ENCODE measurements around the gene ZNF816. TPM values are rescaled to one million over a fixed set of nuclear protein-coding genes. Genes with fewer than 3 reads are reported as not detected.
"Not testable (repeated sequence)": the region's sequence is repeated elsewhere in the genome, so short reads cannot be mapped to it uniquely, and the experiment has no call there.

ZNF816 gene
- 2.2 TPM for polyA plus RNA-seq (2012; ENCODE audit: insufficient read depth, insufficient read length)

DNA sequence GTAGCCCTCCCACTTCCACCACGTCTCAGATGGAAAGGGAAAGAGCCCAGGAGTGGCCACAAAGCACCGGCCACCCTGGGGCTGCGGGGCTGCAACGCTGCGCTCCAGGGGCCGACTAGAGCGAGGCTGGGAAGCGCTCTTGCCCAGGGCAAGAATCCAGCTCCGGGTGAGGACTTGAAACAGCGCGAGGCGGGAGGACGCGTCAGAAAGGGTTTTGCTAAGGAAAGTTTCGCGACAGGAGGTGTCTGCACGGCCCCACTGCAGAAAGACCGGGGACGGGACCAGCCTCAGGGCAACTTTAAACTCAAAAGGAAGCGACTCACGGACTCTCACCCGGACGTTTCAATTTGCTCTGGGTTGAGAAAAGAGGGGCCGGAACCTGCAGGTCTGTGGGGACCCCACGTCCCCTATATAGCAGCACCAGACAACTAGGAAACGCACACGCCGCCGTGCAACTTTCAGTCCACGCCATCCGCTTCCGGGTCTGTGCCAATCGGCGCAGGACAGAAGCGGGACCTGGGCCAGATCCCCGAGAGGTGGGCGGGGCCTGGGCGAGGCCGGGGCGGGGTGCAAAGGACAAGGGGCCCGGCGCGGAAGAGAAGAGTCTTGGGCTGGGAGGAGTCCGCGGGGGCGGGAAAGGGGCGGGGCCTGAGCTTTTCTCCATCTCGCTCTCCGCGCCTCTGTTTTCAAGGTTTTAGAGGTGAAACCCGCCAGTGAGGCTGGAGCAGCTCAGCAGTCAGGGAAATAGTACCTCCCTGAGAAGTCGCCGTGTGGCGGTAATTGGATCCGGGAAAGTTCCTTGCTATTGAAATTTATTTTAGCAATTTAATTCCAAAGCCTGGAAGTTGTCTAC is at the start of gene ZNF816:
Gene ZNF816, minus strand, starts transcription at position 488 of the 853 bp plus-strand sequence. CDS start 6,792 bp downstream, outside the sequence.
- peak; percentile 80 for DNase-seq (ENCODE audit: low read depth, low spot score)
- peak within 1 kb of the TSS; percentile 70 for H3K4me3 ChIP-seq (ENCODE audit: low read length)

- H3K4me3 ChIP-seq (ENCODE audit: low read length), result no peak overlapping the region
- DNase-seq (ENCODE audit: low read depth, low spot score), result no peak
Observed at GRCh38 chr19:53012006-53012405, 49.3 kb upstream of the ZNF816 start.

GRCh38 chr19:53010494-53010893 is 47.8 kb upstream of the ZNF816 start:
- no peak overlapping the region for H3K4me3 ChIP-seq (ENCODE audit: low read length)
- DNase-seq (ENCODE audit: low read depth, low spot score), result no peak

DNA sequence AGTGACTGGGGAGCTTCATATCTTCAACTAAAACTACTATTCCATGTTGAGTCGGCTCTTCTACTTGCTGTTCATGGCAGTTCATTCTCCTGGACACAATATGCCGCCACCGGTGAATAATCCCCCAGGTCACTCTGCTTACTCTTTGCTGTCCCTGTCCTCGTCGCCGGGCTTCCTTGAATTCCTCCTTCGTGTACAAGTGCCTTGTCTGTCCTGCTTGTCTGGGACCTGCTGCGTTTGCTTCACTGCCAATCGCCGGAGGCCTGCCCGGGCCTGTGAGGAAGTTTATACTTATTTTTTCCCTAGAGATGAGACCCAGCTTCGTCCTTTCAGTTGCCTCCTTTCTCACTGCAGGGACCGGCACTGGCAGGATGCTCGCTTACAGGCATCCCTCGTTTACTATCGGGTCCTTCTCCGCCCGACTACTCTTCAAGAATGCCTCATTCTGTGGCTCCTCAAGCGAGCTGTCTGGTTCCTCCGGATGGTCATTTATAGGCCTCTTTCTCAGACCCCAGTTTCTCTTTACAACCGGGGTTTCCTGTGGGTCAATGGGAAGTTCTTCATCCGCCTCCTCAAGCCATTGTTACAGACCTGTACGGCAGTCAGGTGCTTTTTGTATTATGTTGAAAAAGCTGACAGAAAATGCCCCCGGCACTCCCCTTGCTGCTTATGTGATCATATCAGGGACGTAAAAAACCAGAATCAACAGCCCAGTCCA is 45.5 kb upstream of the ZNF816 start:
- H3K4me3 ChIP-seq (ENCODE audit: low read length), result no peak overlapping the region
- DNase-seq (ENCODE audit: low read depth, low spot score), result no peak

GRCh38 chr19:53007606-53008005 is 44.9 kb upstream of the ZNF816 start:
- H3K4me3 ChIP-seq (ENCODE audit: low read length), result no peak overlapping the region
- no peak for DNase-seq (ENCODE audit: low read depth, low spot score)

DNA sequence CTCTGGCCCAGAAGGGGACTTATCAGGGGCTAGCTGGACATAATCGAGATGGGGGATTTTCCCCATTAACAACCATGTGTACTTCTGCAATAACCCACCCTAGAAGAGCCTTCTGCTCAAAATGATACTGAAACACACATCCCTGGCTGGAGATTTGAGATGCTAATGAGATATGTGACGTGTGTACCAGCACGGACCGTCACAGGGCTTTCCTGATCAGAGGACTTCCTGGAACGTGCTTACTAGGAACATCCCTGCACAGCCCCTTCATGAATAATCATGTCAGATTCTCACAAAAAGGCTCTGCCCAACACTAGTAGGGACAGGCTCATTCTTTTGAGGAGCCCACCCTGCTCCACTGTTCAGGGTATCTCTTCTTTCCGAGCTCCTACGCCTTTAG is 44.5 kb upstream of the ZNF816 start:
- no peak overlapping the region for H3K4me3 ChIP-seq (ENCODE audit: low read length)

DNA sequence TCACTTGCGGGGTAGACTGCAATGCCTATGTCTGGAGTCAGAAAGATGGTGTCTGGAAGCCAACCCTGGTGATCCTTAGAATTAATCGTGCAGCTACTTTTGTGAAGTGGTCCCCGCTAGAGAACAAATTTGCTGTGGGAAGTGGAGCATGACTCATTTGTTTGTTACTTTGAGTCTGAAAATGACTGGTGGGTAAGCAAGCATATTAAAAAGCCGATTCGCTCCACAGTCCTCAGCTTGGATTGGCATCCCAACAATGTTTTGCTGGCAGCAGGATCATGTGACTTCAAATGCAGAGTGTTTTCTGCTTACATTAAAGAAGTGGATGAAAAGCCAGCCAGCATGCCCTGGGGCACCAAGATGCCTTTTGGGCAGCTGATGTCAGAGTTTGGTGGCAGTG is 41.6 kb upstream of the ZNF816 start:
- no peak for DNase-seq (ENCODE audit: low read depth, low spot score)
- H3K4me3 ChIP-seq (ENCODE audit: low read length), result no peak overlapping the region

More for the DNA sequence above, 44.5 kb upstream of the ZNF816 start:
- DNase-seq (ENCODE audit: low read depth, low spot score), result no peak

- no peak for DNase-seq (ENCODE audit: low read depth, low spot score)
- H3K4me3 ChIP-seq (ENCODE audit: low read length), result no peak overlapping the region
Observed at GRCh38 chr19:53002479-53002878, 39.8 kb upstream of the ZNF816 start.

- no peak for DNase-seq (ENCODE audit: low read depth, low spot score)
- no peak overlapping the region for H3K4me3 ChIP-seq (ENCODE audit: low read length)
Observed at GRCh38 chr19:52997975-52998374, 35.3 kb upstream of the ZNF816 start.

- DNase-seq (ENCODE audit: low read depth, low spot score), result no peak
- H3K4me3 ChIP-seq (ENCODE audit: low read length), result no peak overlapping the region
Observed at GRCh38 chr19:52995711-52996110, 33.0 kb upstream of the ZNF816 start.

GRCh38 chr19:52993342-52994178 is 30.9 kb upstream of the ZNF816 start:
- no peak overlapping the region for H3K4me3 ChIP-seq (ENCODE audit: low read length)
- DNase-seq (ENCODE audit: low read depth, low spot score), result peak; percentile 6

DNA sequence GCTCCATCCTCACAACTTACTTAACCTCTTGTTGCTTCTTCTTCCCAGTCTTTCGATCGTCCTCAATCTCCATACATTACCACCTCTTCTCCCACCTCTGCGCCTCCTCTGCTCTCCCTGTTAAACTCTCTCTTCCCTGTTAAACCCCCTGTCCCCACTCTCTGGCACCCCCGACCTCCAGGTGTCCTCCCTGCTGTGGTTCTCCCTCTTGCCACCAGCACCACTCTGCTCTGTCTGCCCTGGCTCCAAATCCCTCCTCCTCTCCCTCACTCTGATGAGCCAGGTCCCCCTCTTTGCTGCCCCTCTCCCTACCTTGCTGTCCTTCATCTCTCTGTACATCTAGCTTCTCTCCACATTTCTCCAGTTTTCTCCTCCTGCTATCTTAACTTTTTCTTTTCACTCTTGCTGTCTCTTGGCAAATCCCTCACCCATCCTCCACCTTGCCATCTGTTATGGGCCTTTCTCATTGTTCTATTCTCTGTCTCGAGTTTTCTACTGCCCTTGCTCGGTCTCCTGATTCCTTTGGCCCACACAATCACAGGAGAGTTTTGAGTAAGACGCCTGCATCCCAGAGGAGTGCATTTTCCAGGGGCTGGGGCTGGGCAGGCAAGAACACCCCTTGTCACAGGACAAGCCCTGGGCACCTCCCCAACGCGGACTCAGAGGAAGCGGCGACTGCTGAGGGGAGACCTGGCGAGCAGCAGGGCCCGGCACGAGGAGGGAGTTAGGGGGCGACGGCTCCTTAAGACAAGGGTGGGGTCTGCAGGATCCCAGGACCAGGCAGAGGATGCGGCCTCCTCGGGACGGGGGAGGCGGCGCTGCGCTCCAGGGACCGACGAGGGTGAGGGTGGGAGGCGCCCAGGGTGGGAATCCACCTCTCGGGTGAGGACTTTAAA is 29.7 kb upstream of the ZNF816 start:
- no peak for DNase-seq (ENCODE audit: low read depth, low spot score)
- H3K4me3 ChIP-seq (ENCODE audit: low read length), result no peak overlapping the region

DNA sequence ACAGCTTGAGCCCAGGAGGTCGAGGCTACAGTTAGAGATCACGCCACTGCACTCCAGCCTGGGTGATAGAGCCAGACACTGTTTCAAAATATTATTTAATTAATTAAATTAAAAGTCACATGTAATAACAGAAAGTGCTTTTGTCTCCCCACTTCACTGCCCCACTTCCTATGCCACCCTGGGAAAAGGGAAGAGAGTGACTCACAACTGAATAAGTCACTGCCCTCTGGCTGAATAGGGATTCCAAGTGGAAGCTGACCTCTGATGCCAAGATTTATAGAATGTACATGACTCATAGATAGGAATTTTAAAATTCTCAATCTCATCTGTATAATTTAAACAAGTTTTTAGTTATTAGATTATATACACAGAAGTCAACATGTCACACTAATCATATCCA is 28.8 kb upstream of the ZNF816 start:
- no peak for DNase-seq (ENCODE audit: low read depth, low spot score)

DNA sequence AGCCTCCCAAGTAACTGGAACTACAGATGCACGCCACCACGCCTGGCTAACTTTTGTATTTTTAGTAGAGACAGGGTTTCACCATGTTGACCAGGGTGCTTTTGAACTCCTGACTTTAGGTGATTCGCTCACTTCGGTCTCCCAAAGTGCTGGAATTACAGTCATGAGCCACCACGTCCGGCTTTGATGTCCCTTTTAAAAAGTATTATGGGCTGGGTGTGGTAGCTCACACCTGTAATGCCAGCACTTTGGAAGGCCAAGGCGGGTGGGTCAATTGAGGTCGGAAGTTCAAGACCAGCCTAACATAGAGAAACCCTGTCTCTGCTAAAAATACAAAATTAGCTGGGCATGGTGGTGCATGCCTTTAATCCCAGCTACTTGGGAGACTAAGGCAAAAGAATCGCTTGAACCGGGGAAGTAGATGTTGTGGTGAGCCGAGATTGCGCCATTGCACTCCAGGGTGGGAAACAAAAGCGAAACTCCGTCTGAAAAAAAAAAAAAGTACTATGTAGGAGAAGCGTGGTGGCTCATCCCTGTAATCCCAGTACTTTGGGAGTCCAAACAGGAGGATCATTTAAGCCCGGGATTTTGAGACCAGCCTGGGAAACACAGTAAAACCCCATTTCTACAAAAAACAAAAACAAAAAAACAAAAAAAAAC is 28.2 kb upstream of the ZNF816 start:
- DNase-seq (ENCODE audit: low read depth, low spot score), result no peak
- H3K4me3 ChIP-seq (ENCODE audit: low read length), result no peak overlapping the region

More for the DNA sequence above, 28.8 kb upstream of the ZNF816 start:
- H3K4me3 ChIP-seq (ENCODE audit: low read length), result no peak overlapping the region

DNA sequence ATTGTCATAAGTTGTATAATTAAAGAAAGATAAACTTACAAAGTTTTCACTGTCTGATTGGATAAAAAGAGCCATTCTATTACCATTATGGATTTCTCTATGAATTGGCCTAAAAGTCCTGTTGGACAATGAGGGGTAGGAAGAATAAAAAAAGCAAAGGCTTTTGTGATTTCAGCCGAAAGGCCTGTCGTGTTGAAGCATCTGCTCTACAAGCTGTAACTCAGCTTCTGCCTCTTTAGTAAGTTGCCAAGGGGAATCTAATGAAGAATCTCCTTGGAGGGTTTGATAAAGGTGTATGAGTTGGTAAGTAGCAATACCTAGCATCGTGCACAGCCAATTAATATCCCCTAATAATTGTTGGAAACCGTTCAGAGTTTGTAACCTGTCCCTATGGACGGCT is 25.8 kb upstream of the ZNF816 start:
- no peak overlapping the region for H3K4me3 ChIP-seq (ENCODE audit: low read length)
- DNase-seq (ENCODE audit: low read depth, low spot score), result no peak

- no peak overlapping the region for H3K4me3 ChIP-seq (ENCODE audit: low read length)
- DNase-seq (ENCODE audit: low read depth, low spot score), result no peak
Observed at GRCh38 chr19:52987221-52987620, 24.5 kb upstream of the ZNF816 start.

DNA sequence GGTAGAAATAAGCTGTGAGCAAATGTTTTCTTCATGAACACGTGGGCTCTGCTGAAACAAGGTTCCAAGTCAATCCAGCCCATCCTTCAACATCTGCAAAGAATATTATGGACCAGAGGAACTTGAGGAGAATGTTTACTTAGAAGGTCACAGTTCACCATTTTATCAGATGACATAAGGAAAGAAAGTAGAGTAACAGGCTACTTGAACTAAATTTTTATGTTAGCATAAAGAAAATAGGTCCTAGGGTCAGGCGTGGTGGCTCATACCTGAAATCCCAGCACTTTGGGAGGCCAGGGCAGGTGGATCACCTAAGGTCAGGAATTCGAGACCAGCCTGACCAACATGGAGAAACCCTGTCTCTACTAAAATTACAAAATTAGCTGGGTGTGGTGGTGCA is 20.5 kb upstream of the ZNF816 start:
- not testable (repeated sequence) for DNase-seq (ENCODE audit: low read depth, low spot score); H3K4me3 ChIP-seq (ENCODE audit: low read length)

DNA sequence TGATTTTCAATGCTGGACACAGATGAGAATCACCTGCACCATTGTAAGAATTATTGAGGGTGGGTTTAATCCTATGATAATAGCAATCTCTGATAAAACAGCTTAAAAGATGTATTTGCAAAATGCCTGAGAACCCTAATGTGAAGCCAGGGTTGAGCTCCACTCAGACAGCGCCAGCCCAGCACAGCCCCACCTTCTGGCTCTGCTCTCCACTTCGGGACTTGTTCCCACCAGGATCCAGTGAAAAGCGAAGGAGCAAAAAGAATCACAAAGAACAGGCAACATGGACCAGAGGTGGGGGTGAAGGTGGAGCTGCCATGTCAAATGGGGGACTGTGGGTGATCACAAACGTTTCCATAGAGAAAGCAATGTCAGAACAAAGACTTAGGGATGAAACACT is 18.6 kb upstream of the ZNF816 start:
- no peak overlapping the region for H3K4me3 ChIP-seq (ENCODE audit: low read length)
- no peak for DNase-seq (ENCODE audit: low read depth, low spot score)
